HG03571 (cell line): ENCODE data around the gene SERPINA3.

Source experiments
- ATAC-seq: cut with Tn5 transposase; IDR thresholded peaks from one replicate; pipeline ENCODE4 v1.9.1; 2021; ENCODE audit not compliant: unreplicated experiment

Gene SERPINA3

GRCh38 chr14:94612580-94613554 is 676 bp downstream of the SERPINA3 start:
- ATAC-seq: no peak

GRCh38 chr14:94613720-94614644 is 1.8 kb downstream of the SERPINA3 start:
- ATAC-seq: no peak

- ATAC-seq: no peak
Observed at GRCh38 chr14:94614802-94615201, 2.6 kb downstream of the SERPINA3 start.

- ATAC-seq: no peak
Observed at GRCh38 chr14:94615254-94615653, 3.1 kb downstream of the SERPINA3 start.

- no peak for ATAC-seq
Observed at GRCh38 chr14:94615823-94616570, 3.8 kb downstream of the SERPINA3 start.

- ATAC-seq: no peak
Observed at GRCh38 chr14:94617366-94617941, 5.3 kb downstream of the SERPINA3 start.

GRCh38 chr14:94617988-94618822 is 6.0 kb downstream of the SERPINA3 start:
- no peak for ATAC-seq

- no peak for ATAC-seq
Observed at GRCh38 chr14:94619297-94619696, 7.1 kb downstream of the SERPINA3 start.

GRCh38 chr14:94620597-94620996 is 8.4 kb downstream of the SERPINA3 start:
- ATAC-seq: no peak

GRCh38 chr14:94621358-94622134 is 9.4 kb downstream of the SERPINA3 start:
- no peak for ATAC-seq

- ATAC-seq: no peak
Observed at GRCh38 chr14:94622653-94623421, 10.6 kb downstream of the SERPINA3 start.

GRCh38 chr14:94623422-94623809 is 11.2 kb downstream of the SERPINA3 start:
- ATAC-seq: no peak

- no peak for ATAC-seq
Observed at GRCh38 chr14:94623856-94624499, 11.8 kb downstream of the SERPINA3 start.

GRCh38 chr14:94624537-94625352 is 12.6 kb downstream of the SERPINA3 start:
- ATAC-seq: no peak

- ATAC-seq: no peak
Observed at GRCh38 chr14:94625353-94625635, 13.1 kb downstream of the SERPINA3 start.

- ATAC-seq: no peak
Observed at GRCh38 chr14:94628578-94628977, 16.4 kb downstream of the SERPINA3 start.

GRCh38 chr14:94630396-94630795 is 18.2 kb downstream of the SERPINA3 start:
- ATAC-seq: no peak
